Tibial nerve (tissue), 4 donors: ENCODE results near the gene UVSSA.

Experiments used
- CTCF ChIP-seq, 5 experiments: fragments of 200-600 bp in 3 of 5; fragments of 450-650 bp in 2 of 5; sonication (generic) in 3 of 5; IDR thresholded peaks; one replicate each; pipeline ENCODE4 v1.5.1; 2016 to 2019; ENCODE audit warnings: antibody characterized with exemption in 5 of 5, mild to moderate bottlenecking in 3 of 5, moderate library complexity in 2 of 5
- EP300 ChIP-seq, 2 donors: sonication (generic); formaldehyde crosslinking; IDR thresholded peaks; one replicate each; pipeline ENCODE4 v1.6.1; 2017; ENCODE audit warnings: antibody characterized with exemption in 2 of 2, mild to moderate bottlenecking in 1 of 2
- POLR2A ChIP-seq, 2 donors: fragments of 450-650 bp; IDR thresholded peaks; one replicate each; pipeline ENCODE4 v1.6.1; 2017; ENCODE audit warnings: antibody characterized with exemption in 2 of 2, mild to moderate bottlenecking in 2 of 2, moderate library complexity in 2 of 2

GRCh38 chr4:1309261-1310010 lies 37.6 kb upstream of the UVSSA start:
- TF ChIP-seq EP300 (IDR thresholded peaks at IDR 0.05), result peak; percentile 61 to 81
- TF ChIP-seq CTCF (IDR thresholded peaks at IDR 0.05), result peak in 1 of 5 experiments; percentile 43
- TF ChIP-seq POLR2A (IDR thresholded peaks at IDR 0.05), result no peak
